GM12878 (cell line): ENCODE results near the gene PIK3C2B. TPM values are rescaled to one million over a fixed set of nuclear protein-coding genes. Genes with fewer than 3 reads are reported as not detected.

Experiments used
- ATAC-seq: fragments of 200-7000 bp; cut with Tn5 transposase; 3 replicates; pipeline ENCODE4 v1.9.1; 2020; ENCODE audit warnings: mild to moderate bottlenecking, moderate library complexity
- BruUV-seq: library from RNA; stranded (reverse); fragments of 400-500 nt; replicated peaks from 2 replicates; lab custom pipeline; 2021; lab: Mats Ljungman, UMichigan
- CTCF ChIA-PET: fragments of 300-600 bp; sonication (Branson Sonifier 250); formaldehyde crosslinking; extraction: SDS; loops from one replicate; lab custom pipeline; 2021; ENCODE audit warnings: inconsistent platforms; lab: Yijun Ruan, JAX
- POLR2A ChIA-PET: fragments of 350-600 bp; formaldehyde crosslinking; extraction: SDS; loops from one replicate; lab custom pipeline; 2021; ENCODE audit warnings: inconsistent platforms; lab: Charles Lee
- RAD21 ChIA-PET: fragments of 300-600 bp; sonication (Branson Sonifier 250); formaldehyde crosslinking; loops from one replicate; lab custom pipeline; 2023; ENCODE audit warnings: antibody characterized with exemption; ENCODE audit not compliant: unreplicated experiment; lab: Charles Lee
- SMC1A ChIA-PET: fragments of 300-600 bp; sonication (Branson Sonifier 250); formaldehyde crosslinking; loops from one replicate; lab custom pipeline; 2023; ENCODE audit not compliant: unreplicated experiment, uncharacterized antibody; lab: Charles Lee
- DNase-seq: peaks from one replicate; pipeline ENCODE4 v3.0.0-alpha.2; 2011; ENCODE audit warnings: low read depth, low spot score
- FAIRE-seq: peaks from 3 replicates; lab custom pipeline; 2011; peaks lifted over from hg19 to GRCh38; lab: Jason Lieb, UNC
- H2AFZ ChIP-seq: 2 replicates; pipeline ENCODE4 v1.6.0; 2011; ENCODE audit warnings: low read depth, low read length, control low read depth; ENCODE audit not compliant: control insufficient read depth
- H3K27ac ChIP-seq: 2 replicates; pipeline ENCODE4 v1.5.1; 2011; ENCODE audit warnings: control low read depth; ENCODE audit not compliant: control insufficient read depth, insufficient read depth
- H3K27me3 ChIP-seq, 2 experiments: replicated peaks in 1 of 2; 2 replicates each; pipeline versions ENCODE4 v1.6.0 to v1.6.1; 2011; ENCODE audit warnings: low read length in 1 of 2; ENCODE audit not compliant: control insufficient read depth in 2 of 2, insufficient read depth in 2 of 2
- H3K36me3 ChIP-seq, 2 experiments: 2 replicates each; pipeline ENCODE4 v1.5.1; 2011; ENCODE audit warnings: low read length in 1 of 2; ENCODE audit not compliant: control insufficient read depth in 2 of 2, insufficient read depth in 2 of 2
- H3K4me1 ChIP-seq: 2 replicates; pipeline ENCODE4 v1.6.1; 2011; ENCODE audit warnings: mild to moderate bottlenecking, low read length, moderate library complexity, mixed read lengths; ENCODE audit not compliant: control insufficient read depth, insufficient read depth
- H3K4me2 ChIP-seq: 2 replicates; pipeline ENCODE4 v1.6.0; 2011; ENCODE audit warnings: control low read depth; ENCODE audit not compliant: control insufficient read depth, insufficient read depth
- H3K4me3 ChIP-seq: fragments of 200-600 bp; sonication (generic); 2 replicates; pipeline ENCODE4 v1.5.1; 2016
- H3K79me2 ChIP-seq: 2 replicates; pipeline ENCODE4 v1.6.0; 2011; ENCODE audit warnings: low read length; ENCODE audit not compliant: control insufficient read depth, insufficient read depth
- H3K9ac ChIP-seq: 2 replicates; pipeline ENCODE4 v1.8.0; 2011; ENCODE audit warnings: low read length, control low read depth, mixed read lengths; ENCODE audit not compliant: control insufficient read depth, insufficient read depth
- H3K9me3 ChIP-seq: replicated peaks from 3 replicates; pipeline ENCODE4 v1.5.1; 2011; ENCODE audit warnings: mild to moderate bottlenecking, low read length; ENCODE audit not compliant: control insufficient read depth, insufficient read depth
- H4K20me1 ChIP-seq: 2 replicates; pipeline ENCODE4 v1.6.0; 2011; ENCODE audit not compliant: control insufficient read depth, insufficient read depth
- CHD4 ChIP-seq: fragments of 200-600 bp; sonication (generic); IDR thresholded peaks from 2 replicates; pipeline ENCODE4 v1.6.1; 2016; ENCODE audit warnings: mild to moderate bottlenecking
- EP300 ChIP-seq, 2 experiments: fragments of 150-350 bp in 1 of 2; IDR thresholded peaks; 2 replicates each; pipeline ENCODE4 v1.6.1; 2011 to 2012; ENCODE audit warnings: low read depth in 2 of 2, low read length in 2 of 2, borderline replicate concordance in 1 of 2, improper control_type of control experiment in 1 of 2, inconsistent platforms in 1 of 2; ENCODE audit not compliant: control insufficient read depth in 1 of 2
- EZH2 ChIP-seq: IDR thresholded peaks from 2 replicates; pipeline ENCODE4 v1.6.1; 2012; ENCODE audit warnings: low read depth, mild to moderate bottlenecking, control low read depth, inconsistent platforms, low read length, borderline replicate concordance; ENCODE audit not compliant: control insufficient read depth
- FOS ChIP-seq: IDR thresholded peaks from 3 replicates; pipeline ENCODE4 v1.6.1; 2011; ENCODE audit warnings: borderline replicate concordance; ENCODE audit not compliant: insufficient read length; ENCODE audit errors: extremely low read depth
- GABPA ChIP-seq: IDR thresholded peaks from 2 replicates; pipeline ENCODE4 v1.6.1; 2014; ENCODE audit warnings: antibody characterized with exemption, low read depth, mild to moderate bottlenecking, inconsistent platforms
- MEF2B ChIP-seq: fragments of 450-650 bp; IDR thresholded peaks from 2 replicates; pipeline ENCODE4 v1.6.1; 2018; ENCODE audit warnings: mild to moderate bottlenecking, moderate library complexity; ENCODE audit not compliant: partially characterized antibody, poor library complexity, severe bottlenecking
- NBN ChIP-seq: fragments of 450-650 bp; IDR thresholded peaks from 2 replicates; pipeline ENCODE4 v1.6.1; 2016
- PAX5 ChIP-seq: IDR thresholded peaks from 2 replicates; pipeline ENCODE4 v1.6.1; 2011; ENCODE audit warnings: low read depth, low read length, borderline replicate concordance
- POLR2AphosphoS2 ChIP-seq: IDR thresholded peaks from 2 replicates; pipeline ENCODE4 v1.6.1; 2011; ENCODE audit warnings: low read depth, mild to moderate bottlenecking, low read length, improper control_type of control experiment, moderate library complexity
- POU2F2 ChIP-seq: IDR thresholded peaks from 3 replicates; pipeline ENCODE4 v1.6.1; 2011; ENCODE audit warnings: low read depth, mild to moderate bottlenecking, low read length, borderline replicate concordance
- PRDM15 ChIP-seq: fragments of 450-650 bp; formaldehyde crosslinking; IDR thresholded peaks from 2 replicates; pipeline ENCODE4 v1.4.0; 2020; ENCODE audit warnings: mild to moderate bottlenecking, moderate library complexity
- RELA ChIP-seq: fragments of 450-650 bp; IDR thresholded peaks from 2 replicates; pipeline ENCODE4 v1.8.0; 2014; ENCODE audit warnings: borderline replicate concordance; ENCODE audit not compliant: partially characterized antibody
- SMAD5 ChIP-seq: IDR thresholded peaks from 2 replicates; pipeline ENCODE4 v1.6.1; 2016; ENCODE audit warnings: antibody characterized with exemption, low read depth
- SREBF1 ChIP-seq: IDR thresholded peaks from 2 replicates; pipeline ENCODE4 v1.6.1; 2012; ENCODE audit warnings: mild to moderate bottlenecking, low read length
- TCF7 ChIP-seq: IDR thresholded peaks from 2 replicates; pipeline ENCODE4 v1.6.1; 2014; ENCODE audit warnings: antibody characterized with exemption, borderline replicate concordance
- ZNF592 ChIP-seq: fragments of 450-650 bp; IDR thresholded peaks from 2 replicates; pipeline ENCODE4 v1.6.1; 2017; ENCODE audit warnings: mild to moderate bottlenecking, moderate library complexity
- WGBS: methylation state at CpG from one replicate; pipeline ENCODE4 v1.1.6; 2016; ENCODE audit warnings: low lambda C conversion rate; ENCODE audit not compliant: insufficient replicate concordance, insufficient coverage; ENCODE audit errors: missing lambda C conversion rate; 5-methylcytosine and 5-hydroxymethylcytosine counted together
- in situ Hi-C: fragments of 300-500 bp; cut with MboI; formaldehyde crosslinking; loops from 9 replicates; pipeline ENCODE4 v1.14.3; 2018; ENCODE audit warnings: mixed read lengths
- intact Hi-C: fragments of 100-400 bp; cut with micrococcal nuclease; formaldehyde crosslinking; loops from one replicate; pipeline ENCODE4 v1.14.2; 2022; ENCODE audit not compliant: unreplicated experiment
- polyA plus RNA-seq, 11 experiments: library from polyadenylated mRNA; depleted of rRNA in 4 of 11; unstranded in 6 of 11; stranded (reverse) in 5 of 11; fragments of >200 nt; fragmentation: Nextera tagmentation in 4 of 11; fragmentation: Illumina TruSeq in 1 of 11; extraction: Ambion mirVana in 4 of 11; extraction: Trizol in 1 of 11; gene quantifications; 1 replicate in 1 of 11; 2 replicates in 10 of 11; pipeline versions ENCODE4 v1.2.1 to v1.2.3, GENCODE V29; 2011 to 2016; ENCODE audit warnings: inconsistent platforms in 2 of 11, missing spikeins in 2 of 11, low read depth in 1 of 11
- total RNA-seq, 4 experiments: library from RNA; depleted of rRNA in 3 of 4; stranded (reverse); fragments of >200 nt in 3 of 4; fragmentation: Illumina TruSeq in 1 of 4; extraction: Trizol in 1 of 4; gene quantifications; 2 replicates each; pipeline versions ENCODE4 v1.2.1 to v1.2.3, GENCODE V29; 2013 to 2021

Gene PIK3C2B
- total and polyA plus RNA-seq, 10 of the 15 experiments (the other 5 are each of a cell fraction or from before 2014, with no cell fraction given): 2.2 to 38.1 (median 11.4) TPM

GRCh38 chr1:204506969-204507316, 12.3 kb upstream of the PIK3C2B start:
- DNase-seq: peak; percentile 97
- ChIA-PET POLR2A (interaction anchor here (0.6 to 6.2 kb wide), 15 partner anchors 10 to 646 kb away, joined by 3 to 55 read pairs (median 5); partner anchors contain the start of genes MDM4 and PIK3C2B), SMC1A (interaction anchor here (0.6 to 19.3 kb wide), 24 partner anchors 9 to 1945 kb away, joined by 3 to 939 read pairs (median 6); partner anchors contain the start of genes MDM4 and PIK3C2B), RAD21 (interaction anchor here (0.6 to 5.0 kb wide), 27 partner anchors 10 to 300 kb away, joined by 3 to 69 read pairs (median 11); partner anchors contain the start of genes MDM4 and PIK3C2B), CTCF (interaction anchor here (0.7 to 39.0 kb wide), 16 partner anchors 8 to 300 kb away, joined by 3 to 2021 read pairs (median 8); partner anchors contain the start of genes MDM4 and PIK3C2B)
- no peaks in the 10 kb centered on the region for H3K27me3 ChIP-seq
- ATAC-seq: peak; percentile 83
- H3K4me3 ChIP-seq: peak overlapping the region; percentile 77
- H4K20me1 ChIP-seq: no peaks in the 10 kb centered on the region
- intact Hi-C loops (loop anchor here (1.0 to 10.0 kb wide), 4 partner anchors 9 to 342 kb away; partner anchors contain the start of genes MDM4 and REN), in situ Hi-C loops (loop anchor here (10.0 to 25.0 kb wide), 2 partner anchors 342 to 1220 kb away; partner anchors contain the start of gene REN)
- H2AFZ ChIP-seq: peak overlapping the region; percentile 67
- peak overlapping the region; percentile 59 for H3K27ac ChIP-seq
- peaks cover 4% of the 10 kb centered on the region for H3K4me1 ChIP-seq
- no peaks in the 10 kb centered on the region for H3K9me3 ChIP-seq
- H3K79me2 ChIP-seq: no peaks in the 10 kb centered on the region
- 1% methylated on average over 13 of the region's 13 CpGs for WGBS
- H3K9ac ChIP-seq: peak overlapping the region; percentile 72
- no TSS peak for BruUV-seq
- H3K36me3 ChIP-seq: no peaks in the 10 kb centered on the region
- peak overlapping the region; percentile 70 for H3K4me2 ChIP-seq
- peak; percentile 59 for FAIRE-seq
- TF ChIP-seq RELA (peak; percentile 76), POLR2AphosphoS2 (no peak), ZNF592 (no peak), PAX5 (no peak), EP300 (IDR thresholded peaks at IDR 0.05; ENCODE audit: borderline replicate concordance in 1 of 2, control insufficient read depth in 1 of 2, low read depth in 2 of 2, low read length in 2 of 2) (peak in 1 of 2 experiments; percentile 29; a peak in 1 of 4 replicates), MEF2B (no peak), NBN (no peak), SMAD5 (no peak), GABPA (peak; percentile 50; the same call in 1 of the 2 replicates), POU2F2 (peak; percentile 70; the same call in 1 of the 3 replicates), EZH2 (no peak), TCF7 (peak; percentile 55; the same call in 1 of the 2 replicates), PRDM15 (CRISPR knock-in tag) (no peak), FOS (no peak), SREBF1 (no peak), CHD4 (no peak)
